Transverse colon (tissue), 4 donors: ENCODE measurements around the gene ZDHHC5. TPM values are rescaled to one million over a fixed set of nuclear protein-coding genes. Genes with fewer than 3 reads are reported as not detected.

Experiments used
- DNase-seq: peaks from one replicate; pipeline ENCODE4 v3.0.0-alpha.2; 2019
- H3K27ac ChIP-seq, 4 donors: fragments of 200-600 bp; sonication (generic); 2 replicates each; pipeline ENCODE4 v1.5.1; 2016 to 2018; ENCODE audit warnings: inconsistent platforms in 4 of 4
- H3K27me3 ChIP-seq: fragments of 200-600 bp; sonication (generic); 2 replicates; pipeline ENCODE4 v1.5.1; 2017; ENCODE audit warnings: inconsistent platforms
- H3K36me3 ChIP-seq, 4 donors: fragments of 200-600 bp; sonication (generic); 2 replicates each; pipeline ENCODE4 v1.5.1; 2017 to 2019; ENCODE audit warnings: inconsistent platforms in 4 of 4
- H3K4me1 ChIP-seq, 4 donors: fragments of 200-600 bp; sonication (generic); 2 replicates each; pipeline ENCODE4 v1.5.1; 2017 to 2020; ENCODE audit warnings: inconsistent platforms in 4 of 4
- H3K4me3 ChIP-seq, 4 donors: fragments of 200-600 bp; sonication (generic); 1 replicate in 1 of 4; 2 replicates in 3 of 4; pipeline versions ENCODE4 v1.5.1 to v1.6.1; 2017 to 2019; ENCODE audit warnings: inconsistent platforms in 4 of 4
- H3K9me3 ChIP-seq, 2 donors: fragments of 200-600 bp; sonication (generic); 2 replicates each; pipeline ENCODE4 v1.5.1; 2017 to 2019; ENCODE audit warnings: inconsistent platforms in 2 of 2
- CTCF ChIP-seq, 5 experiments: fragments of 200-600 bp in 3 of 5; fragments of 450-650 bp in 2 of 5; sonication (generic) in 3 of 5; IDR thresholded peaks; 1 replicate in 2 of 5; 2 replicates in 3 of 5; pipeline ENCODE4 v1.5.1; 2016 to 2017; ENCODE audit warnings: antibody characterized with exemption in 5 of 5, inconsistent platforms in 3 of 5, mild to moderate bottlenecking in 2 of 5, moderate library complexity in 1 of 5
- EP300 ChIP-seq: sonication (generic); formaldehyde crosslinking; IDR thresholded peaks from one replicate; pipeline ENCODE4 v1.6.1; 2017; ENCODE audit warnings: antibody characterized with exemption, low read depth
- POLR2A ChIP-seq: fragments of 450-650 bp; IDR thresholded peaks from one replicate; pipeline ENCODE4 v1.6.1; 2016; ENCODE audit warnings: antibody characterized with exemption, mild to moderate bottlenecking, moderate library complexity
- POLR2AphosphoS5 ChIP-seq, 3 donors: sonication (generic); formaldehyde crosslinking; IDR thresholded peaks; one replicate each; pipeline ENCODE4 v1.6.1; 2016; ENCODE audit warnings: antibody characterized with exemption in 3 of 3
- WGBS, 2 donors: methylation state at CpG; one replicate each; pipeline ENCODE4 v1.1.5; 2018; ENCODE audit warnings: low coverage in 1 of 2; 5-methylcytosine and 5-hydroxymethylcytosine counted together
- in situ Hi-C, 4 donors: fragments of 200-750 bp; cut with MboI; loops; one replicate each; pipeline versions ENCODE4 v1.15.0 to v1.15.1; 2017; ENCODE audit warnings: low sequenced_read_pairs in 3 of 4, low pct_ligation_motif_present in 1 of 4, low pct_unique_long_range_greater_than_20kb in 1 of 4
- intact Hi-C: fragments of 100-400 bp; cut with DNase I; formaldehyde crosslinking; loops from one replicate; pipeline ENCODE4 v1.15.1; 2023; ENCODE audit warnings: low total_unique reads
- total RNA-seq, 4 donors: library from RNA; depleted of rRNA; stranded (reverse); fragments of >200 nt; gene quantifications; one replicate each; pipeline ENCODE4 v1.1.0, GENCODE V29; 2016

ZDHHC5 gene, protein sequence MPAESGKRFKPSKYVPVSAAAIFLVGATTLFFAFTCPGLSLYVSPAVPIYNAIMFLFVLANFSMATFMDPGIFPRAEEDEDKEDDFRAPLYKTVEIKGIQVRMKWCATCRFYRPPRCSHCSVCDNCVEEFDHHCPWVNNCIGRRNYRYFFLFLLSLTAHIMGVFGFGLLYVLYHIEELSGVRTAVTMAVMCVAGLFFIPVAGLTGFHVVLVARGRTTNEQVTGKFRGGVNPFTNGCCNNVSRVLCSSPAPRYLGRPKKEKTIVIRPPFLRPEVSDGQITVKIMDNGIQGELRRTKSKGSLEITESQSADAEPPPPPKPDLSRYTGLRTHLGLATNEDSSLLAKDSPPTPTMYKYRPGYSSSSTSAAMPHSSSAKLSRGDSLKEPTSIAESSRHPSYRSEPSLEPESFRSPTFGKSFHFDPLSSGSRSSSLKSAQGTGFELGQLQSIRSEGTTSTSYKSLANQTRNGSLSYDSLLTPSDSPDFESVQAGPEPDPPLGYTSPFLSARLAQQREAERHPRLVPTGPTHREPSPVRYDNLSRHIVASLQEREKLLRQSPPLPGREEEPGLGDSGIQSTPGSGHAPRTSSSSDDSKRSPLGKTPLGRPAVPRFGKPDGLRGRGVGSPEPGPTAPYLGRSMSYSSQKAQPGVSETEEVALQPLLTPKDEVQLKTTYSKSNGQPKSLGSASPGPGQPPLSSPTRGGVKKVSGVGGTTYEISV
- 10 to 100 TPM; 38.4 to 63.2 (median 57.6) TPM for total RNA-seq

- no peaks in the 10 kb centered on the region for H3K9me3 ChIP-seq
- peaks cover 0 to 12% (median 5%) of the 10 kb centered on the region in 4 donors for H3K36me3 ChIP-seq
- peak within 1 kb of the TSS; percentile 67 to 96 (median 83) for H3K4me3 ChIP-seq
- H3K27ac ChIP-seq, result peak within 1 kb of the TSS; percentile 94 to 99 (median 98)
- peak in 4 of 5 experiments; percentile 28 to 63 (median 48) for TF ChIP-seq CTCF (IDR thresholded peaks at IDR 0.05)
- TF ChIP-seq POLR2A, result peak; percentile 87
- TF ChIP-seq POLR2AphosphoS5 (IDR thresholded peaks at IDR 0.05), result peak; percentile 31 to 90 (median 89)
- TF ChIP-seq EP300, result no peak
- peaks cover 11 to 25% (median 22%) of the 10 kb centered on the region in 4 donors for H3K4me1 ChIP-seq
- intact Hi-C loops (loop anchor here (10.0 kb wide), 1 partner anchor 343 kb away; the partner anchor contains the start of gene TNKS1BP1), in situ Hi-C loops (no loop called here)
- DNase-seq, result peak; percentile 99
- H3K27me3 ChIP-seq, result no peaks in the 10 kb centered on the region
- 1% methylated on average over 61 of the region's 96 CpGs; no CpG with 5 or more reads in 1 of the 2 donors for WGBS, 2 donors
Observed at GRCh38 chr11:57667736-57668433, at the start of gene ZDHHC5. ZDHHC5 (plus strand) TSS chr11:57668114; CDS start chr11:57673091, 4,977 bp downstream.

DNA sequence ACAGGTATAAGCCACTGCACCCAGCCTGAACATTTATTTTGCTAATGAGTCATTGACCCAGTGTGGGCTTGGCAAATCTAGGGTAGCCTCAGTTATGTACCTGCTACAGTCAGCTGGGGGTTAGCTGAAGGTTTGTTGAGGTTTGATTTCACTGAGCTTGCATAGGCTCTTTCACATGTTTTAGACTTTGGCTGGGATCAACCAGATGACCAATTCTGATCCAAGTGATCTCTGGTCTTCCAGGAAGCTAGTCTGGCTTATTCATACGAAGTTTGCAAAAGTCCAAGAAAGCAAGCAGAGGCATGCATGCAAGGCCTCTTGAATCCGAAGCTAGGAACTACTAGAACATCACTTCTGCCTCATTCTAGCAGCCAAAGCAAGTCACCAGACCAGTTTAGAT, 49.5 kb upstream of the ZDHHC5 start:
- H3K4me3 ChIP-seq, result no peak overlapping the region
- no peak overlapping the region for H3K27ac ChIP-seq
- WGBS, 2 donors, result 73 to 79% methylated on average over 2 of the region's 2 CpGs
- peaks cover 0 to 5% (median 0%) of the 10 kb centered on the region in 4 donors for H3K36me3 ChIP-seq
- no peaks in the 10 kb centered on the region for H3K4me1 ChIP-seq
- peaks cover 6 to 9% of the 10 kb centered on the region in 2 donors for H3K9me3 ChIP-seq
- H3K27me3 ChIP-seq, result no peaks in the 10 kb centered on the region
- TF ChIP-seq CTCF (IDR thresholded peaks at IDR 0.05) (no peak), EP300 (no peak), POLR2A (no peak), POLR2AphosphoS5 (IDR thresholded peaks at IDR 0.05) (no peak)
- no peak for DNase-seq
- intact Hi-C loops (no loop called here), in situ Hi-C loops (no loop called here)

GRCh38 chr11:57619331-57619730, 48.6 kb upstream of the ZDHHC5 start:
- Histone ChIP-seq H3K27me3 (no peaks in the 10 kb centered on the region), H3K4me1 (no peaks in the 10 kb centered on the region), H3K36me3 (peaks cover 0 to 3% (median 0%) of the 10 kb centered on the region in 4 donors), H3K9me3 (peaks cover 6 to 9% of the 10 kb centered on the region in 2 donors), H3K4me3 (no peak overlapping the region), H3K27ac (no peak overlapping the region)
- no peak for DNase-seq
- intact Hi-C loops, result no loop called here
- in situ Hi-C loops, result no loop called here
- WGBS, 2 donors, result 86% methylated on average over 2 of the region's 2 CpGs; no CpG with 5 or more reads in 1 of the 2 donors
- TF ChIP-seq EP300, result no peak
- TF ChIP-seq POLR2AphosphoS5 (IDR thresholded peaks at IDR 0.05), result no peak
- TF ChIP-seq POLR2A, result no peak
- no peak for TF ChIP-seq CTCF (IDR thresholded peaks at IDR 0.05)

- TF ChIP-seq POLR2A (no peak), POLR2AphosphoS5 (IDR thresholded peaks at IDR 0.05) (no peak), CTCF (IDR thresholded peaks at IDR 0.05) (no peak)
- Histone ChIP-seq H3K36me3 (no peaks in the 10 kb centered on the region), H3K27me3 (no peaks in the 10 kb centered on the region), H3K4me3 (no peak overlapping the region), H3K9me3 (peaks cover 6 to 9% of the 10 kb centered on the region in 2 donors), H3K27ac (no peak overlapping the region), H3K4me1 (no peaks in the 10 kb centered on the region)
- in situ Hi-C loops, result no loop called here
- DNase-seq, result no peak
- intact Hi-C loops, result no loop called here
Observed at GRCh38 chr11:57620467-57620866, 47.4 kb upstream of the ZDHHC5 start.
